H1 (cell line): ENCODE results near the gene AGAP1. TPM values are rescaled to one million over a fixed set of nuclear protein-coding genes. Genes with fewer than 3 reads are reported as not detected.

Experiments used
- CTCF ChIA-PET: fragments of 300-600 bp; sonication (Branson Sonifier 250); formaldehyde crosslinking; loops from one replicate; lab custom pipeline; 2021; ENCODE audit not compliant: partially characterized antibody; lab: Charles Lee
- POLR2A ChIA-PET: fragments of 300-600 bp; sonication (Branson Sonifier 250); formaldehyde crosslinking; loops from one replicate; lab custom pipeline; 2021; ENCODE audit warnings: inconsistent platforms; ENCODE audit not compliant: partially characterized antibody; lab: Charles Lee
- DNase-seq, 2 experiments: peaks; one replicate each; pipeline versions ENCODE4 v3.0.0 to v3.0.0-alpha.2; 2010 to 2022; ENCODE audit warnings: low spot score in 2 of 2, low read depth in 1 of 2, mixed read lengths in 1 of 2
- FAIRE-seq: peaks from 2 replicates; lab custom pipeline; 2011; peaks lifted over from hg19 to GRCh38; lab: Jason Lieb, UNC
- H2AFZ ChIP-seq: 2 replicates; pipeline ENCODE4 v1.8.1; 2012; ENCODE audit warnings: low read length, inconsistent platforms
- H2AK5ac ChIP-seq: 2 replicates; pipeline ENCODE4 v1.6.1; 2013; ENCODE audit warnings: low read depth, low read length
- H2BK120ac ChIP-seq: replicated peaks from 2 replicates; pipeline ENCODE3; 2013; ENCODE audit warnings: low read depth, low read length, inconsistent platforms
- H2BK12ac ChIP-seq: 2 replicates; pipeline ENCODE4 v1.6.1; 2013; ENCODE audit warnings: low read depth, low read length
- H2BK15ac ChIP-seq: 2 replicates; pipeline ENCODE4 v1.6.1; 2013; ENCODE audit warnings: low read length
- H2BK20ac ChIP-seq: 2 replicates; pipeline ENCODE4 v1.6.1; 2013; ENCODE audit warnings: low read length
- H2BK5ac ChIP-seq: 2 replicates; pipeline ENCODE4 v1.6.1; 2013; ENCODE audit warnings: low read depth, low read length
- H3K14ac ChIP-seq: 2 replicates; pipeline ENCODE4 v1.6.1; 2013; ENCODE audit warnings: inconsistent platforms; ENCODE audit not compliant: insufficient read length
- H3K18ac ChIP-seq: 2 replicates; pipeline ENCODE4 v1.6.1; 2013; ENCODE audit warnings: low read length; ENCODE audit errors: extremely low read depth
- H3K23ac ChIP-seq: 2 replicates; pipeline ENCODE4 v1.6.1; 2013; ENCODE audit warnings: inconsistent platforms; ENCODE audit not compliant: insufficient read length
- H3K23me2 ChIP-seq: 2 replicates; pipeline ENCODE4 v1.6.1; 2013; ENCODE audit warnings: low read depth, low read length
- H3K27ac ChIP-seq: 2 replicates; pipeline ENCODE4 v1.6.1; 2011; ENCODE audit warnings: low read depth, low read length, inconsistent platforms
- H3K27me3 ChIP-seq, 4 experiments: replicated peaks in 1 of 4; 1 replicate in 1 of 4; 2 replicates in 3 of 4; pipeline versions ENCODE4 v1.6.1 to v1.8.1; 2011 to 2013; ENCODE audit warnings: low read length in 3 of 4, mild to moderate bottlenecking in 3 of 4, inconsistent platforms in 2 of 4, mixed read lengths in 2 of 4, moderate library complexity in 1 of 4; ENCODE audit not compliant: control insufficient read depth in 3 of 4, insufficient read depth in 3 of 4; ENCODE audit errors: extremely low read depth in 1 of 4
- H3K36me3 ChIP-seq, 4 experiments: 2 replicates each; pipeline versions ENCODE4 v1.6.1 to v1.8.1; 2011 to 2013; ENCODE audit warnings: mild to moderate bottlenecking in 4 of 4, low read length in 3 of 4, moderate library complexity in 2 of 4, control low read depth in 1 of 4, inconsistent platforms in 1 of 4; ENCODE audit not compliant: insufficient read depth in 4 of 4, control insufficient read depth in 2 of 4
- H3K4ac ChIP-seq: replicated peaks from 2 replicates; pipeline ENCODE3; 2013; ENCODE audit warnings: low read length, low read depth, mixed read lengths, inconsistent platforms; ENCODE audit not compliant: insufficient read length
- H3K4me1 ChIP-seq, 4 experiments: replicated peaks in 1 of 4; 1 replicate in 1 of 4; 2 replicates in 3 of 4; pipeline versions ENCODE4 v1.6.1 to v1.8.1; 2011 to 2013; ENCODE audit warnings: low read length in 3 of 4, inconsistent platforms in 2 of 4, mixed read lengths in 1 of 4; ENCODE audit not compliant: insufficient read depth in 4 of 4, control insufficient read depth in 3 of 4
- H3K4me2 ChIP-seq, 2 experiments: 2 replicates each; pipeline versions ENCODE4 v1.6.1 to v1.8.1; 2011 to 2013; ENCODE audit warnings: low read depth in 2 of 2, low read length in 2 of 2, control low read depth in 1 of 2, inconsistent platforms in 1 of 2, mild to moderate bottlenecking in 1 of 2; ENCODE audit not compliant: insufficient read depth in 1 of 2
- H3K4me3 ChIP-seq, 4 experiments: fragments of 200-600, 300-600 bp in 1 of 4; sonication (generic), shearing (Covaris generic), sonication (Bioruptor Twin) in 1 of 4; 2 replicates each; pipeline versions ENCODE4 v1.5.1 to v1.8.1; 2011 to 2016; ENCODE audit warnings: low read length in 4 of 4, low read depth in 3 of 4, control low read depth in 2 of 4, inconsistent platforms in 2 of 4, mild to moderate bottlenecking in 2 of 4, mixed read lengths in 1 of 4, moderate library complexity in 1 of 4; ENCODE audit not compliant: insufficient read depth in 2 of 4; ENCODE audit errors: extremely low read depth in 1 of 4
- H3K56ac ChIP-seq: replicated peaks from 2 replicates; pipeline ENCODE3; 2013; ENCODE audit warnings: low read depth, mild to moderate bottlenecking, mixed read lengths, low read length, inconsistent platforms; ENCODE audit not compliant: insufficient read length
- H3K79me1 ChIP-seq: 2 replicates; pipeline ENCODE4 v1.6.1; 2013; ENCODE audit warnings: low read depth, low read length, control low read depth
- H3K79me2 ChIP-seq, 2 experiments: 2 replicates each; pipeline versions ENCODE4 v1.6.1 to v1.8.1; 2012 to 2013; ENCODE audit warnings: low read length in 2 of 2, mild to moderate bottlenecking in 2 of 2, inconsistent platforms in 1 of 2; ENCODE audit not compliant: insufficient read depth in 2 of 2, control insufficient read depth in 1 of 2
- H3K9ac ChIP-seq, 4 experiments: replicated peaks in 1 of 4; 1 replicate in 1 of 4; 2 replicates in 3 of 4; pipeline versions ENCODE4 v1.6.1 to v1.8.1; 2011 to 2013; ENCODE audit warnings: low read depth in 3 of 4, low read length in 3 of 4, control low read depth in 2 of 4, mild to moderate bottlenecking in 2 of 4, moderate library complexity in 2 of 4, inconsistent platforms in 1 of 4; ENCODE audit errors: extremely low read depth in 1 of 4
- H3K9me3 ChIP-seq, 2 experiments: 2 replicates each; pipeline versions ENCODE4 v1.6.1 to v1.8.1; 2012 to 2013; ENCODE audit warnings: mild to moderate bottlenecking in 2 of 2, moderate library complexity in 2 of 2, control low read depth in 1 of 2, inconsistent platforms in 1 of 2, low read depth in 1 of 2, low read length in 1 of 2, mixed read lengths in 1 of 2; ENCODE audit not compliant: insufficient read depth in 2 of 2
- H4K20me1 ChIP-seq, 2 experiments: replicated peaks in 1 of 2; 2 replicates each; pipeline versions ENCODE3 to v1.8.1; 2011 to 2013; ENCODE audit warnings: inconsistent platforms in 2 of 2, low read length in 2 of 2, mild to moderate bottlenecking in 1 of 2; ENCODE audit not compliant: insufficient read depth in 2 of 2, control insufficient read depth in 1 of 2
- H4K5ac ChIP-seq: 2 replicates; pipeline ENCODE4 v1.6.1; 2013; ENCODE audit warnings: low read length, low read depth, mixed read lengths, inconsistent platforms; ENCODE audit not compliant: insufficient read length
- H4K8ac ChIP-seq: 2 replicates; pipeline ENCODE4 v1.8.0; 2013; ENCODE audit warnings: mild to moderate bottlenecking, moderate library complexity, low read length, inconsistent platforms; ENCODE audit not compliant: insufficient read depth; ENCODE audit errors: extremely low read depth
- H4K91ac ChIP-seq: replicated peaks from 2 replicates; pipeline ENCODE3; 2013; ENCODE audit warnings: low read length, mixed read lengths, inconsistent platforms; ENCODE audit not compliant: insufficient read length
- ASH2L ChIP-seq: fragments of 200-600, 300-600 bp; sonication (generic); IDR thresholded peaks from one replicate; pipeline ENCODE4 v1.7.1; 2017; ENCODE audit warnings: low read length
- ATF3 ChIP-seq: IDR thresholded peaks from 2 replicates; pipeline ENCODE4 v1.6.1; 2011; ENCODE audit warnings: low read depth, mild to moderate bottlenecking, low read length; ENCODE audit not compliant: insufficient read depth
- CTBP2 ChIP-seq: IDR thresholded peaks from 2 replicates; pipeline ENCODE4 v1.7.0; 2011; ENCODE audit warnings: borderline replicate concordance, mild to moderate bottlenecking, moderate library complexity, mixed read lengths, low read length; ENCODE audit not compliant: insufficient read depth, insufficient read length
- MAFK ChIP-seq: IDR thresholded peaks from 2 replicates; pipeline ENCODE4 v1.6.1; 2012; ENCODE audit warnings: low read depth, mild to moderate bottlenecking, improper control_type of control experiment, low read length
- POU5F1 ChIP-seq: IDR thresholded peaks from 2 replicates; pipeline ENCODE4 v1.6.1; 2011; ENCODE audit warnings: low read depth, mild to moderate bottlenecking, low read length, moderate library complexity
- RFX5 ChIP-seq: IDR thresholded peaks from 2 replicates; pipeline ENCODE4 v1.6.1; 2011; ENCODE audit warnings: low read depth, low read length, improper control_type of control experiment, borderline replicate concordance
- RXRA ChIP-seq: IDR thresholded peaks from 2 replicates; pipeline ENCODE4 v1.6.1; 2011; ENCODE audit warnings: low read depth, mild to moderate bottlenecking, low read length, moderate library complexity; ENCODE audit not compliant: insufficient read depth
- SIRT6 ChIP-seq: IDR thresholded peaks from one replicate; pipeline ENCODE4 v1.7.1; 2012; ENCODE audit warnings: low read length, inconsistent platforms
- whole genome bisulfite sequencing, 2 experiments: shearing (Covaris generic) in 1 of 2; methylation state at CpG; one replicate each; pipeline versions ENCODE4 v1.1.6 to v1.1.7; 2013 to 2015; ENCODE audit warnings: low lambda C conversion rate in 2 of 2, mixed read lengths in 2 of 2, inconsistent platforms in 1 of 2, low coverage in 1 of 2, missing lambda C conversion rate in 1 of 2; ENCODE audit not compliant: insufficient replicate concordance in 2 of 2, insufficient coverage in 1 of 2, insufficient read length in 1 of 2; ENCODE audit errors: extremely low coverage in 1 of 2, missing lambda C conversion rate in 1 of 2; 5-methylcytosine and 5-hydroxymethylcytosine counted together
- polyA plus RNA-seq, 7 experiments: library from polyadenylated mRNA; depleted of rRNA in 3 of 7; stranded (reverse) in 5 of 7; unstranded in 2 of 7; fragments of >200 nt in 5 of 7; fragments of 200-250 nt in 2 of 7; gene quantifications; 1 replicate in 5 of 7; 2 replicates in 1 of 7; 4 replicates in 1 of 7; pipeline versions ENCODE4 v1.2.1 to v1.2.3, GENCODE V29; 2011 to 2013; ENCODE audit warnings: missing spikeins in 2 of 7, mixed read lengths in 2 of 7
- total RNA-seq: library from RNA; stranded (reverse); fragmentation: NEBNext Ultra II Directional; extraction: Animal tissue kit (Norgen Biotek cat#: 25700); gene quantifications from 2 replicates; pipeline ENCODE4 v1.2.1, GENCODE V29; 2021

The AGAP1 gene
- total and polyA plus RNA-seq, 2 of the 8 experiments (the other 6 are each of a cell fraction or from before 2014, with no cell fraction given) = 18.1 to 39.4 TPM

- DNase-seq (no peak), FAIRE-seq (no peak)
- no peak overlapping the region for H2BK20ac ChIP-seq
- H2BK5ac ChIP-seq = no peak overlapping the region
- no peaks in the 10 kb centered on the region for H3K23me2 ChIP-seq
- no peak overlapping the region for H3K27ac ChIP-seq
- no peak overlapping the region for H3K56ac ChIP-seq
- no peak overlapping the region for H3K4me2 ChIP-seq
- H3K4ac ChIP-seq = no peak overlapping the region
- ChIA-PET CTCF (interaction anchor here (1.4 kb wide), 1 partner anchor 80 kb away, joined by 3 read pairs; no protein-coding TSS in a partner anchor), POLR2A (no interaction called here)
- H3K79me1 ChIP-seq = 0 out of 2 replicates have a peak, but pooled peaks cover 2% of the 10 kb centered on the region
- peak overlapping the region; percentile 35; the same call in 1 of the 2 replicates for H4K8ac ChIP-seq
- 95% methylated on average over 11 of the region's 11 CpGs; no CpG with 5 or more reads in 1 of the 2 experiments for WGBS, 2 experiments
- no peaks in the 10 kb centered on the region for H3K9me3 ChIP-seq
- H2AFZ ChIP-seq = no peak overlapping the region
- no peaks in the 10 kb centered on the region for H3K27me3 ChIP-seq
- no peaks in the 10 kb centered on the region for H3K36me3 ChIP-seq
- H3K79me2 ChIP-seq = no peaks in the 10 kb centered on the region
- peaks cover 0 to 4% of the 10 kb centered on the region in 2 experiments for H4K20me1 ChIP-seq
- H3K4me3 ChIP-seq = no peak overlapping the region
- TF ChIP-seq ASH2L = no peak
- no peak for TF ChIP-seq RFX5
- no peak for TF ChIP-seq RXRA
- TF ChIP-seq MAFK = no peak
- no peak for TF ChIP-seq ATF3
- no peak for TF ChIP-seq POU5F1
- no peak for TF ChIP-seq SIRT6
- no peak for TF ChIP-seq CTBP2
- H2BK12ac ChIP-seq = no peak overlapping the region
- H3K23ac ChIP-seq = no peak overlapping the region
- H3K9ac ChIP-seq = no peak overlapping the region
- H2BK15ac ChIP-seq = no peak overlapping the region
- no peak overlapping the region for H4K5ac ChIP-seq
- H2BK120ac ChIP-seq = no peak overlapping the region
- peaks cover 0 to 6% (median 0%) of the 10 kb centered on the region in 4 experiments; a peak in 4 of 7 replicates for H3K4me1 ChIP-seq
- no peak overlapping the region for H2AK5ac ChIP-seq
- H3K18ac ChIP-seq = no peak overlapping the region
- H3K14ac ChIP-seq = no peak overlapping the region
- H4K91ac ChIP-seq = no peak overlapping the region
Observed at GRCh38 chr2:235856151-235856854, 362.5 kb downstream of the AGAP1 start.
